ENCODE data around the gene MS4A7. TPM values are rescaled to one million over a fixed set of nuclear protein-coding genes. Genes with fewer than 3 reads are reported as not detected.

MS4A7 gene
- total RNA-seq, 2 experiments from 2014 or later = not detected

- no peak for DNase-seq
- Mint-ChIP-seq H3K9me3 (no peaks in the 10 kb centered on the region), H3K4me1 (ENCODE audit: low read depth) (no peaks in the 10 kb centered on the region), H3K27ac (no peak overlapping the region), H3K36me3 (no peaks in the 10 kb centered on the region), H3K27me3 (peaks cover 23% of the 10 kb centered on the region), H3K4me3 (no peak overlapping the region)
- ChIA-PET POLR2A (no interaction called here), CTCF (no interaction called here)
- intact Hi-C loops (cut with micrococcal nuclease) = no loop called here
Observed at GRCh38 chr11:60420015-60420414, 41.7 kb downstream of the MS4A7 start.

DNA sequence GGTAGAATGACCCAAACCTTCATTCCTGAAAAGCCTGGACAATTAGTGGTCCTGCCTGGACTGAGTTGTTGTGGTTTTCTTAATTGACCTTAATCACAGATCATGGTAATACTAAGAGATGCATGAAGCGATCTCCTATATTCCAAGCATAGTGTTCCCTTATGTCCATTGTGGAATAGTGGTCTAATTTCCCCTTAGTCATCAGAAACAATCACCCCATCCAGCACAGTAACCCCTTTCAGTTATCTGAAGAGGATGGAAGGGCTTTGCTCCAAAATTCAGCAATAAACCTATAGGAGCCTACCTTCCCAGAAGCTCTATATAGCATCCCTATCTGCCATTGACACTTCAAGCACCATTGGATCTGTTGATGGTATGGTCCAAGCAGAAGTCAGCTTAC, 44.3 kb downstream of the MS4A7 start:
- H3K27ac Mint-ChIP-seq = no peak overlapping the region
- no peak overlapping the region for H3K4me3 Mint-ChIP-seq
- CTCF ChIA-PET = no interaction called here
- H3K9me3 Mint-ChIP-seq = no peaks in the 10 kb centered on the region
- no peaks in the 10 kb centered on the region for H3K4me1 Mint-ChIP-seq (ENCODE audit: low read depth)
- peaks cover 14% of the 10 kb centered on the region for H3K27me3 Mint-ChIP-seq
- no peak for DNase-seq
- H3K36me3 Mint-ChIP-seq = no peaks in the 10 kb centered on the region
- intact Hi-C loops (cut with micrococcal nuclease) = no loop called here
- POLR2A ChIA-PET = no interaction called here

- Mint-ChIP-seq H3K4me1 (ENCODE audit: low read depth) (no peaks in the 10 kb centered on the region), H3K27me3 (peaks cover 26% of the 10 kb centered on the region), H3K4me3 (no peak overlapping the region), H3K9me3 (no peaks in the 10 kb centered on the region), H3K36me3 (no peaks in the 10 kb centered on the region), H3K27ac (no peak overlapping the region)
- intact Hi-C loops (cut with micrococcal nuclease) = no loop called here
- POLR2A ChIA-PET = no interaction called here
- no peak for DNase-seq
- CTCF ChIA-PET = no interaction called here
Observed at GRCh38 chr11:60428517-60428916, 50.2 kb downstream of the MS4A7 start.

GRCh38 chr11:60429272-60429671, 50.9 kb downstream of the MS4A7 start, which contains the start of gene MS4A5:
Gene MS4A5 (plus strand): TSS chr11:60429572. CDS start chr11:60429675, 103 bp downstream.
- CTCF ChIA-PET = no interaction called here
- POLR2A ChIA-PET = no interaction called here
- intact Hi-C loops (cut with micrococcal nuclease) = no loop called here

GRCh38 chr11:60431251-60431650, 52.9 kb downstream of the MS4A7 start:
- no peak overlapping the region for H3K4me3 Mint-ChIP-seq
- ChIA-PET POLR2A (no interaction called here), CTCF (no interaction called here)
- no peaks in the 10 kb centered on the region for H3K9me3 Mint-ChIP-seq
- intact Hi-C loops (cut with micrococcal nuclease) = no loop called here
- no peak for DNase-seq
- no peak overlapping the region for H3K27ac Mint-ChIP-seq
- H3K4me1 Mint-ChIP-seq (ENCODE audit: low read depth) = no peaks in the 10 kb centered on the region
- no peaks in the 10 kb centered on the region for H3K36me3 Mint-ChIP-seq
- peaks cover 24% of the 10 kb centered on the region for H3K27me3 Mint-ChIP-seq

More at GRCh38 chr11:60429272-60429671, 50.9 kb downstream of the MS4A7 start, which contains the start of gene MS4A5:
- DNase-seq = no peak
- H3K4me1 Mint-ChIP-seq (ENCODE audit: low read depth) = no peaks in the 10 kb centered on the region
- no peak within 1 kb of the TSS for H3K4me3 Mint-ChIP-seq
- no peak within 1 kb of the TSS for H3K27ac Mint-ChIP-seq
- no peaks in the 10 kb centered on the region for H3K36me3 Mint-ChIP-seq
- no peaks in the 10 kb centered on the region for H3K9me3 Mint-ChIP-seq
- H3K27me3 Mint-ChIP-seq = peaks cover 26% of the 10 kb centered on the region

DNA sequence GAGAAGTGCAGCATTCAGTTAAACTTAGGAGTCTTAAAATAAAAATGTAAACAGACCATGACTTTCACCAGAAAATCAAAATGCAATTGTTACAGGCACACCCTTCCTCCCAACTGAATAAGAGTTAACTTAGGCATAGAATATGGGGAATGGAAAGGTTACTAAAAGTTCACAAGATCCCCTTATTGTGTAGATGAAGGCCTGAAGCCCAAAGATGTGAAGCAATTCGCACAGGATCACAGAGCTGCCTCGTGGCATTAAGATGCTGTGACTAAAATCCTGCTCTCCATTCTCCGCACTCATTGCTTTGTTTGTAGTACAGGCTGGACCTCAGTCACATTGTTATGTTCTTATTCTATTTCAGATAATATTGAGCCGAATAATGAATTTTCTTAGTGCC, 55.1 kb downstream of the MS4A7 start:
- Mint-ChIP-seq H3K4me1 (ENCODE audit: low read depth) (no peaks in the 10 kb centered on the region), H3K27me3 (peaks cover 18% of the 10 kb centered on the region), H3K36me3 (no peaks in the 10 kb centered on the region), H3K4me3 (no peak overlapping the region), H3K27ac (no peak overlapping the region), H3K9me3 (no peaks in the 10 kb centered on the region)
- POLR2A ChIA-PET = no interaction called here
- CTCF ChIA-PET = no interaction called here
- no peak for DNase-seq
- intact Hi-C loops (cut with micrococcal nuclease) = no loop called here

Other genes starting within 250 kb of the MS4A7 start
- not detected for gene MS4A6A, start 195.4 kb upstream of the MS4A7 start, total RNA-seq
- gene MS4A4E, start 135.4 kb upstream of the MS4A7 start, total RNA-seq = not detected
- gene MS4A4A, start 97.9 kb upstream of the MS4A7 start, total RNA-seq = not detected
- not detected for gene MS4A6E, start 51.3 kb upstream of the MS4A7 start, total RNA-seq
- gene MS4A14, start 17.9 kb downstream of the MS4A7 start, total RNA-seq = not detected
- gene MS4A5, start 51.0 kb downstream of the MS4A7 start, total RNA-seq = not detected
- gene MS4A1, start 77.3 kb downstream of the MS4A7 start, total RNA-seq = not detected
- gene MS4A12, start 114.2 kb downstream of the MS4A7 start, total RNA-seq = not detected
- gene MS4A13, start 136.9 kb downstream of the MS4A7 start, total RNA-seq = not detected